H9 (cell line): ENCODE measurements around the gene NDUFS3. TPM values are rescaled to one million over a fixed set of nuclear protein-coding genes. Genes with fewer than 3 reads are reported as not detected.

ENCODE experiments used
- DNase-seq: peaks from one replicate; pipeline ENCODE4 v3.0.0-alpha.2; 2017
- H2AFZ ChIP-seq: one replicate; pipeline ENCODE4 v1.6.1; 2013; ENCODE audit warnings: mild to moderate bottlenecking, low read length, control low read depth, moderate library complexity
- H2AK5ac ChIP-seq: 2 replicates; pipeline ENCODE4 v1.6.1; 2013; ENCODE audit warnings: low read length, control low read depth, mixed read lengths; ENCODE audit not compliant: insufficient read length
- H2BK120ac ChIP-seq: one replicate; pipeline ENCODE4 v1.6.1; 2013; ENCODE audit warnings: low read depth, mild to moderate bottlenecking, low read length, control low read depth, inconsistent platforms; ENCODE audit not compliant: poor library complexity, severe bottlenecking
- H2BK12ac ChIP-seq: 2 replicates; pipeline ENCODE4 v1.6.1; 2013; ENCODE audit warnings: low read length, control low read depth, mixed read lengths, low read depth; ENCODE audit not compliant: insufficient read length
- H2BK15ac ChIP-seq: 2 replicates; pipeline ENCODE4 v1.6.1; 2013; ENCODE audit warnings: low read depth, low read length, control low read depth
- H2BK20ac ChIP-seq: one replicate; pipeline ENCODE4 v1.6.1; 2013; ENCODE audit warnings: low read depth, mild to moderate bottlenecking, low read length, control low read depth, inconsistent platforms; ENCODE audit not compliant: poor library complexity, severe bottlenecking
- H2BK5ac ChIP-seq: 2 replicates; pipeline ENCODE4 v1.6.1; 2013; ENCODE audit warnings: low read length, control low read depth, mixed read lengths; ENCODE audit not compliant: insufficient read length
- H3K14ac ChIP-seq: 2 replicates; pipeline ENCODE4 v1.6.1; 2013; ENCODE audit warnings: low read length, control low read depth; ENCODE audit not compliant: insufficient read depth
- H3K18ac ChIP-seq: 2 replicates; pipeline ENCODE4 v1.6.1; 2013; ENCODE audit warnings: low read depth, mild to moderate bottlenecking, mixed read lengths, low read length, control low read depth; ENCODE audit not compliant: insufficient read length
- H3K23ac ChIP-seq: 2 replicates; pipeline ENCODE4 v1.6.1; 2013; ENCODE audit warnings: low read length, control low read depth, mixed read lengths, low read depth; ENCODE audit not compliant: insufficient read length
- H3K23me2 ChIP-seq: 2 replicates; pipeline ENCODE4 v1.6.1; 2013; ENCODE audit warnings: low read depth, mild to moderate bottlenecking, mixed read lengths, low read length, control low read depth; ENCODE audit not compliant: insufficient read length, poor library complexity, severe bottlenecking
- H3K27ac ChIP-seq: 2 replicates; pipeline ENCODE4 v1.5.1; 2013; ENCODE audit warnings: low read length, control low read depth, mixed read lengths, low read depth; ENCODE audit not compliant: insufficient read length
- H3K27me3 ChIP-seq: 2 replicates; pipeline ENCODE4 v1.6.1; 2013; ENCODE audit warnings: low read length, control low read depth, inconsistent platforms; ENCODE audit not compliant: insufficient read depth
- H3K4ac ChIP-seq: 2 replicates; pipeline ENCODE4 v1.6.1; 2013; ENCODE audit warnings: low read depth, mild to moderate bottlenecking, control low read depth, inconsistent platforms, low read length, moderate library complexity
- H3K4me1 ChIP-seq: 2 replicates; pipeline ENCODE4 v1.6.1; 2013; ENCODE audit warnings: low read length, control low read depth, inconsistent platforms; ENCODE audit not compliant: insufficient read depth
- H3K4me2 ChIP-seq: 2 replicates; pipeline ENCODE4 v1.6.1; 2013; ENCODE audit warnings: low read length, control low read depth, mixed read lengths; ENCODE audit not compliant: insufficient read length, insufficient read depth
- H3K56ac ChIP-seq: 2 replicates; pipeline ENCODE4 v1.6.1; 2013; ENCODE audit warnings: low read depth, mild to moderate bottlenecking, mixed read lengths, low read length, control low read depth; ENCODE audit not compliant: insufficient read length
- H3K79me1 ChIP-seq: 2 replicates; pipeline ENCODE4 v1.6.1; 2013; ENCODE audit warnings: low read depth, mild to moderate bottlenecking, moderate library complexity, low read length, control low read depth, inconsistent platforms; ENCODE audit not compliant: insufficient read depth, poor library complexity, severe bottlenecking
- H3K79me2 ChIP-seq: 2 replicates; pipeline ENCODE4 v1.6.1; 2013; ENCODE audit warnings: low read length, control low read depth, inconsistent platforms; ENCODE audit not compliant: insufficient read depth
- H3K9ac ChIP-seq: 2 replicates; pipeline ENCODE4 v1.6.1; 2013; ENCODE audit warnings: low read length, control low read depth, mixed read lengths; ENCODE audit not compliant: insufficient read length; ENCODE audit errors: extremely low read depth
- H3K9me3 ChIP-seq: one replicate; pipeline ENCODE4 v1.6.1; 2013; ENCODE audit warnings: low read depth, low read length, inconsistent platforms; ENCODE audit not compliant: control insufficient read depth
- H3T11ph ChIP-seq: one replicate; pipeline ENCODE4 v1.6.1; 2013; ENCODE audit warnings: mild to moderate bottlenecking, low read length, control low read depth, inconsistent platforms
- H4K20me1 ChIP-seq: one replicate; pipeline ENCODE4 v1.6.1; 2013; ENCODE audit not compliant: control insufficient read depth, insufficient read length, insufficient read depth
- H4K5ac ChIP-seq: 2 replicates; pipeline ENCODE4 v1.6.1; 2013; ENCODE audit warnings: low read depth, mild to moderate bottlenecking, mixed read lengths, low read length, control low read depth; ENCODE audit not compliant: insufficient read length
- H4K8ac ChIP-seq: replicated peaks from 2 replicates; pipeline ENCODE4 v1.6.1; 2013; ENCODE audit warnings: low read length, control low read depth, mixed read lengths, low read depth; ENCODE audit not compliant: insufficient read length
- H4K91ac ChIP-seq: 2 replicates; pipeline ENCODE4 v1.6.1; 2013; ENCODE audit warnings: low read depth, mild to moderate bottlenecking, moderate library complexity, mixed read lengths, low read length, control low read depth; ENCODE audit not compliant: insufficient read length
- H3K27ac Mint-ChIP-seq, 3 experiments: 2 replicates in 2 of 3; 3 replicates in 1 of 3; pipeline ENCODE4 v1.8.0; 2020 to 2021; ENCODE audit warnings: mixed read lengths in 3 of 3, mild to moderate bottlenecking in 1 of 3, moderate library complexity in 1 of 3
- H3K27me3 Mint-ChIP-seq: 2 replicates; pipeline ENCODE4 v1.8.0; 2021; ENCODE audit warnings: low read depth, mild to moderate bottlenecking, moderate library complexity, mixed read lengths
- H3K36me3 Mint-ChIP-seq, 3 experiments: 2 replicates in 2 of 3; 3 replicates in 1 of 3; pipeline ENCODE4 v1.8.0; 2020 to 2021; ENCODE audit warnings: low read depth in 3 of 3, mixed read lengths in 3 of 3; ENCODE audit not compliant: insufficient read depth in 1 of 3
- H3K4me1 Mint-ChIP-seq, 2 experiments: 2 replicates each; pipeline ENCODE4 v1.8.0; 2020; ENCODE audit warnings: mixed read lengths in 2 of 2
- H3K4me3 Mint-ChIP-seq, 2 experiments: 2 replicates in 1 of 2; 3 replicates in 1 of 2; pipeline ENCODE4 v1.8.0; 2020 to 2021; ENCODE audit warnings: mild to moderate bottlenecking in 2 of 2, mixed read lengths in 2 of 2, moderate library complexity in 1 of 2
- H3K9me3 Mint-ChIP-seq, 2 experiments: 2 replicates in 1 of 2; 3 replicates in 1 of 2; pipeline ENCODE4 v1.8.0; 2020; ENCODE audit warnings: mild to moderate bottlenecking in 2 of 2, mixed read lengths in 2 of 2, moderate library complexity in 1 of 2
- CTCF ChIP-seq: fragments of 200-600 bp; sonication (generic); conservative IDR thresholded peaks from 3 replicates; pipeline ENCODE4 v1.8.0; 2021; ENCODE audit warnings: antibody characterized with exemption, mild to moderate bottlenecking
- WGBS: extraction: QIAGEN DNeasy Blood & Tissue Kit; methylation state at CpG from one replicate; pipeline ENCODE4 v1.1.7; 2013; ENCODE audit warnings: missing lambda C conversion rate, low lambda C conversion rate, mixed read lengths; ENCODE audit not compliant: insufficient read length; ENCODE audit errors: extremely low coverage; 5-methylcytosine and 5-hydroxymethylcytosine counted together
- total RNA-seq: library from RNA; stranded (reverse); gene quantifications from 2 replicates; pipeline ENCODE4 v1.2.1, GENCODE V29; 2021

Gene NDUFS3
- total RNA-seq, 1 experiment from 2014 or later = 144 TPM

- H3K4ac ChIP-seq = no peak overlapping the region
- H2BK12ac ChIP-seq = no peak overlapping the region
- no peak overlapping the region for H2BK120ac ChIP-seq
- H3K79me1 ChIP-seq = peaks cover 6% of the 10 kb centered on the region
- H2BK15ac ChIP-seq = no peak overlapping the region
- Mint-ChIP-seq H3K27me3 (no peaks in the 10 kb centered on the region), H3K9me3 (peaks cover 0 to 3% of the 10 kb centered on the region in 2 experiments; a peak in 2 of 5 replicates), H3K36me3 (peaks cover 40 to 77% (median 71%) of the 10 kb centered on the region in 3 experiments), H3K27ac (peak overlapping the region in 1 of 3 experiments; percentile 100; a peak in 2 of 7 replicates), H3K4me3 (peak overlapping the region; percentile 94 to 100), H3K4me1 (peaks cover 18 to 21% of the 10 kb centered on the region in 2 experiments)
- no peak overlapping the region for H3K56ac ChIP-seq
- peaks cover 4% of the 10 kb centered on the region for H3K23me2 ChIP-seq
- no peaks in the 10 kb centered on the region for H3K27me3 ChIP-seq
- H3K18ac ChIP-seq = no peak overlapping the region
- H2BK5ac ChIP-seq = no peak overlapping the region
- peak overlapping the region; percentile 58; the same call in 1 of the 2 replicates for H3K14ac ChIP-seq
- WGBS = no CpG with 5 or more reads among the region's 13 CpGs
- H3K4me2 ChIP-seq = peak overlapping the region; percentile 98
- no peak overlapping the region for H2AK5ac ChIP-seq
- DNase-seq = no peak
- peaks cover 7% of the 10 kb centered on the region; the same call in 1 of the 2 replicates for H3K79me2 ChIP-seq
- H4K8ac ChIP-seq = peak overlapping the region; percentile 37
- H2BK20ac ChIP-seq = no peak overlapping the region
- no peak overlapping the region for H4K91ac ChIP-seq
- no peak overlapping the region for H3T11ph ChIP-seq
- no peaks in the 10 kb centered on the region for H3K9me3 ChIP-seq
- no peak overlapping the region for H2AFZ ChIP-seq
- no peaks in the 10 kb centered on the region for H4K20me1 ChIP-seq
- no peak overlapping the region for H3K9ac ChIP-seq
- peaks cover 5% of the 10 kb centered on the region for H3K4me1 ChIP-seq
- no peak overlapping the region for H3K23ac ChIP-seq
- no peak for TF ChIP-seq CTCF
- peak overlapping the region; percentile 37 for H4K5ac ChIP-seq
- H3K27ac ChIP-seq = no peak overlapping the region
Measured at GRCh38 chr11:47577460-47578041, 1.3 kb upstream of the NDUFS3 start.
